NCI-H2107 (cell line): ENCODE results near the gene TFDP2.
"Not testable (repeated sequence)": the region's sequence is repeated elsewhere in the genome, so short reads cannot be mapped to it uniquely, and the experiment has no call there.

Experiments
- DNase-seq: peaks from one replicate; lab custom pipeline; 2025; lab: John Stamatoyannopoulos, UW

The TFDP2 gene

GRCh38 chr3:142148792-142149672, at the start of gene TFDP2:
Gene TFDP2, minus strand, starts transcription at chr3:142149544. Its CDS starts 47,795 bp downstream, at chr3:142101749.
- peak; percentile 86 for DNase-seq

GRCh38 chr3:142188846-142189245, 39.5 kb upstream of the TFDP2 start:
- DNase-seq, result no peak

- DNase-seq, result no peak
These were observed 31.5 kb upstream of the TFDP2 start for GRCh38 chr3:142180761-142181362.

GRCh38 chr3:142175478-142175877, 26.1 kb upstream of the TFDP2 start:
- DNase-seq, result no peak

- DNase-seq, result no peak
These were observed 25.2 kb upstream of the TFDP2 start for GRCh38 chr3:142174559-142174958.

- DNase-seq, result no peak
These were observed 19.2 kb upstream of the TFDP2 start for GRCh38 chr3:142168514-142168913.

GRCh38 chr3:142165194-142165593, 15.8 kb upstream of the TFDP2 start:
- no peak for DNase-seq

- no peak for DNase-seq
These were observed 9.9 kb upstream of the TFDP2 start for GRCh38 chr3:142159083-142159740.

GRCh38 chr3:142154186-142154585, 4.8 kb upstream of the TFDP2 start:
- no peak for DNase-seq

- no peak for DNase-seq
These were observed 3.0 kb upstream of the TFDP2 start for GRCh38 chr3:142152384-142152783.

GRCh38 chr3:142151828-142152227, 2.5 kb upstream of the TFDP2 start:
- DNase-seq, result no peak

- DNase-seq, result no peak
These were observed 1.9 kb upstream of the TFDP2 start for GRCh38 chr3:142151240-142151639.

- DNase-seq, result no peak
These were observed 927 bp upstream of the TFDP2 start for GRCh38 chr3:142150271-142150670.

GRCh38 chr3:142149673-142149992, 289 bp upstream of the TFDP2 start:
- no peak for DNase-seq

- DNase-seq, result no peak
These were observed 1.1 kb downstream of the TFDP2 start for GRCh38 chr3:142148044-142148791.

GRCh38 chr3:142144587-142144986, 4.8 kb downstream of the TFDP2 start:
- DNase-seq, result not testable (repeated sequence)

GRCh38 chr3:142140608-142141285, 8.6 kb downstream of the TFDP2 start:
- DNase-seq, result not testable (repeated sequence)

GRCh38 chr3:142137089-142137488, 12.3 kb downstream of the TFDP2 start:
- DNase-seq, result not testable (repeated sequence)

- no peak for DNase-seq
These were observed 14.5 kb downstream of the TFDP2 start for GRCh38 chr3:142134799-142135325.

GRCh38 chr3:142129516-142130171, 19.7 kb downstream of the TFDP2 start:
- DNase-seq, result no peak
